IPS DF 4.7 (cell line): ENCODE results near the gene ITPR3.

Experiments used
- DNase-seq: peaks from one replicate; pipeline ENCODE4 v3.0.0-alpha.2; 2013; ENCODE audit warnings: low spot score; ENCODE audit errors: extremely low read depth

The ITPR3 gene

GRCh38 chr6:33620856-33621710 is at the start of gene ITPR3:
TSS of gene ITPR3 (plus strand) at chr6:33621322. CDS start at chr6:33621603, 281 bp downstream.
- DNase-seq = no peak

GRCh38 chr6:33571637-33572316 is 49.3 kb upstream of the ITPR3 start:
- DNase-seq = no peak

GRCh38 chr6:33575211-33575610 is 45.9 kb upstream of the ITPR3 start:
- no peak for DNase-seq

GRCh38 chr6:33576668-33577067 is 44.5 kb upstream of the ITPR3 start:
- no peak for DNase-seq

GRCh38 chr6:33577106-33577535 is 44.0 kb upstream of the ITPR3 start:
- no peak for DNase-seq

- no peak for DNase-seq
Measured at GRCh38 chr6:33577718-33578117, 43.4 kb upstream of the ITPR3 start.

GRCh38 chr6:33578164-33578563 is 43.0 kb upstream of the ITPR3 start:
- DNase-seq = no peak

GRCh38 chr6:33578588-33579011 is 42.5 kb upstream of the ITPR3 start:
- no peak for DNase-seq

GRCh38 chr6:33579828-33580714 is 41.1 kb upstream of the ITPR3 start, which contains the start of gene BAK1:
TSS of gene BAK1 (minus strand) at chr6:33580276. CDS start at chr6:33577604, 2,672 bp downstream.
- DNase-seq = no peak

GRCh38 chr6:33581186-33581585 is 39.9 kb upstream of the ITPR3 start:
- DNase-seq = no peak

- no peak for DNase-seq
Measured at GRCh38 chr6:33583591-33584155, 37.4 kb upstream of the ITPR3 start.

GRCh38 chr6:33584700-33585402 is 36.3 kb upstream of the ITPR3 start:
- DNase-seq = no peak

GRCh38 chr6:33585403-33586107 is 35.6 kb upstream of the ITPR3 start:
- DNase-seq = no peak

- DNase-seq = no peak
Measured at GRCh38 chr6:33586108-33586640, 34.9 kb upstream of the ITPR3 start.

GRCh38 chr6:33587529-33587928 is 33.6 kb upstream of the ITPR3 start:
- no peak for DNase-seq

GRCh38 chr6:33588894-33589293 is 32.2 kb upstream of the ITPR3 start:
- no peak for DNase-seq

GRCh38 chr6:33589392-33589730 is 31.8 kb upstream of the ITPR3 start:
- DNase-seq = no peak

GRCh38 chr6:33589731-33590530 is 31.2 kb upstream of the ITPR3 start:
- no peak for DNase-seq
